ENCODE measurements around the gene GSK3A. TPM values are rescaled to one million over a fixed set of nuclear protein-coding genes. Genes with fewer than 3 reads are reported as not detected.
A peak's percentile ranks its signal among the peaks of the same experiment; 100 is the strongest.

Gene GSK3A
- total RNA-seq, 2 donors from 2014 or later, result 12.5 to 14.5 TPM

- TF ChIP-seq POLR2A (IDR thresholded peaks at IDR 0.05) (no peak), CTCF (IDR thresholded peaks at IDR 0.05) (no peak)
- DNase-seq, result no peak
- no peak overlapping the region for H3K27ac ChIP-seq
- no peaks in the 10 kb centered on the region for H3K9me3 ChIP-seq
- intact Hi-C loops (cut with DNase I), result no loop called here
- H3K27me3 ChIP-seq, result no peaks in the 10 kb centered on the region
- peaks cover 65% of the 10 kb centered on the region for H3K4me1 ChIP-seq
- no peaks in the 10 kb centered on the region for H3K36me3 ChIP-seq (replicated peaks in 1 of 2; ENCODE audit: insufficient read depth in 1 of 2, low read depth in 2 of 2)
- no peak for ATAC-seq
- H3K4me3 ChIP-seq, result no peak overlapping the region
- WGBS, 2 donors, result 94 to 99% methylated on average over 10 to 17 of the region's 23 CpGs
These were observed 30.6 kb upstream of the GSK3A start for GRCh38 chr19:42272989-42273406.

DNA sequence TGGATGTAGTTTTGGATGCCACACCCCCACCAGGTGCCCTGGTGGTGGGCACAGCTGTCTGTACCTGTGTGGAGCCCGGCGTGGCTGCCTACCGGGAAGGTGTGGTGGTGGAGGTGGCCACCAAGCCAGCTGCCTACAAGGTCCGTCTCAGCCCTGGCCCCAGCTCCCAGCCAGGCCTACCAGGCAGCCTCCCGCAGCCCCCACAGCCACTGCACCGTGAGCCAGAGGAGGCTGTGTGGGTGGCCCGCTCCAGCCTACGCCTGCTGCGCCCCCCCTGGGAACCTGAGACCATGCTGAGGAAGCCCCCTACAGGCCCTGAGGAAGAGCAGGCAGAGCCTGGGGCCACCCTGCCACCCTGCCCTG lies 30.1 kb upstream of the GSK3A start:
- 88 to 95% methylated on average over 6 to 7 of the region's 9 CpGs for WGBS, 2 donors
- no peak for ATAC-seq
- no peaks in the 10 kb centered on the region for H3K27me3 ChIP-seq
- H3K27ac ChIP-seq, result no peak overlapping the region
- peaks cover 65% of the 10 kb centered on the region for H3K4me1 ChIP-seq
- H3K36me3 ChIP-seq (replicated peaks in 1 of 2; ENCODE audit: insufficient read depth in 1 of 2, low read depth in 2 of 2), result no peaks in the 10 kb centered on the region
- TF ChIP-seq CTCF (IDR thresholded peaks at IDR 0.05) (no peak), POLR2A (IDR thresholded peaks at IDR 0.05) (no peak)
- no peak for DNase-seq
- H3K4me3 ChIP-seq, result no peak overlapping the region
- no peaks in the 10 kb centered on the region for H3K9me3 ChIP-seq
- intact Hi-C loops (cut with DNase I), result no loop called here

DNA sequence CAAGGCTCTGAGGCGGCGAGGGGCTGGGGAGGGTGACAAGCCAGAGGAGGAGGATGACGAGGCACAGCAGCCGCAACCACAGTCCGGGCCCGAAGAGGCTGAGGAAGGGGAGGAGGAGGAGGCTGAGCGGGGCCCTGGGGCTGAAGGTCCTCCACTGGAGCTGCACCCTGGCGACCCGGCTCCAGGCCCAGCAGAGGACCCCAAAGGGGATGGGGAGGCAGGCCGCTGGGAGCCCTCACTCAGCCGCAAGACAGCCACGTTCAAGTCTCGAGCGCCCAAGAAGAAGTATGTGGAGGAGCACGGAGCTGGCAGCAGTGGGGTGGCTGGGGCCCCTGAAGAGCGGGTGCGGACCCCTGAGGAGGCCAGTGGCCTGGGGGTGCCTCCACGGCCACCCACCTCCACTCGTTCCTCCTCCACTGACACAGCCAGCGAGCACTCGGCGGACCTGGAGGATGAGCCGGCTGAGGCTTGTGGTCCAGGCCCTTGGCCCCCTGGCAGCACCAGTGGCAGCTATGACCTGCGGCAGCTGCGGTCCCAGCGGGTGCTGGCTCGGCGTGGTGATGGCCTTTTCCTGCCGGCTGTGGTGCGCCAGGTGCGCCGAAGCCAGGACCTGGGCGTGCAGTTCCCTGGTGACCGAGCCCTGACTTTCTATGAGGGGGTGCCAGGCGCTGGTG lies 29.6 kb upstream of the GSK3A start:
- H3K27ac ChIP-seq, result peak overlapping the region in 1 of 4 donors; percentile 90
- 87% methylated on average over 16 to 33 of the region's 35 CpGs for WGBS, 2 donors
- ATAC-seq (no peak), DNase-seq (no peak)
- no peaks in the 10 kb centered on the region for H3K27me3 ChIP-seq
- intact Hi-C loops (cut with DNase I), result no loop called here
- no peaks in the 10 kb centered on the region for H3K36me3 ChIP-seq (replicated peaks in 1 of 2; ENCODE audit: insufficient read depth in 1 of 2, low read depth in 2 of 2)
- H3K4me3 ChIP-seq, result no peak overlapping the region
- H3K4me1 ChIP-seq, result peaks cover 63% of the 10 kb centered on the region
- H3K9me3 ChIP-seq, result no peaks in the 10 kb centered on the region
- TF ChIP-seq CTCF (IDR thresholded peaks at IDR 0.05), result no peak
- no peak for TF ChIP-seq POLR2A (IDR thresholded peaks at IDR 0.05)

DNA sequence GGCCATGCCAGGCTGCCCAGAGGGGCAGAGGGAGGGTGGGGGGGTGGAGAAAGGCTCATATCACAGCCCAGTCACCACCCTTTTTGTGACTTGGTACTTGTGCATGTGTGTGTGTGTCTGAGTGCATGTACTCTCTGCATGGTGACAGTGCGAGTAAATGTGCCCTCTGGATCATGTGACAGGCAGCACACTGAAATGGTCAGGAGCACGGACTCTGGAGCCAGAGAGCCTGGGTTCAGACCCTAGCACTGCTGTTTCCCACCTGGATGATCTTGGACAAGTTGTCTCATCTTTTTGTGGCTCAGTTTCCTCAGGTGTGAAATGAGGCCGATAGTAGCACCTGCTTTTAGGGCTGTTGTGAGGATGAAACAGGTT lies 28.6 kb upstream of the GSK3A start:
- ATAC-seq (no peak), DNase-seq (peak in 1 of 4 donors; percentile 46)
- Histone ChIP-seq H3K36me3 (replicated peaks in 1 of 2; ENCODE audit: insufficient read depth in 1 of 2, low read depth in 2 of 2) (no peaks in the 10 kb centered on the region), H3K9me3 (no peaks in the 10 kb centered on the region), H3K27me3 (no peaks in the 10 kb centered on the region), H3K4me3 (no peak overlapping the region), H3K27ac (peak overlapping the region; percentile 90 to 97 (median 96)), H3K4me1 (peaks cover 55% of the 10 kb centered on the region)
- no peak for TF ChIP-seq POLR2A (IDR thresholded peaks at IDR 0.05)
- TF ChIP-seq CTCF (IDR thresholded peaks at IDR 0.05), result no peak
- intact Hi-C loops (cut with DNase I), result no loop called here
- WGBS, 2 donors, result 8 to 39% methylated on average over 2 to 3 of the region's 3 CpGs

Measured in body of pancreas (tissue), 4 donors.